ENCODE measurements around the gene DNAH8.

The DNAH8 gene

DNA sequence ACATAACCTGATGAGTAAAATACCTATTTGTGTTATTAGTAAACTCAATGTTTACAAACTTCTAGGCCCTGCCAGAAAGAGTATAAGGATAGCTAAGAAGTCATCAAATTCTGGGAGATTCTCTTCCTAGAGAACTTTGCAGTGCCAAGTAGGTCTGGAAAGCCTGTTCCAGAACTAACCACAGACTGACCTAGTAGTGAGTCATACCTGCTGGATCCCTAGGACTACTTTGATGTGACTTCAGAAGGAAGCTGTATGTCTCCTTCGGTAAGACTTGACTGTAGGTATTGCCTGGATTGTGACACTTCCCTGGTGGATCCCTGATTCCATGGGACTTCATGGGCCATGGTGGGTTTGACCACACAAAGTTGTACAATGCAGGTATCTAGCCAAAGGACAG lies 131.7 kb downstream of the DNAH8 start:
- Histone ChIP-seq H3K27me3 (replicated peaks) (no peaks in the 10 kb centered on the region), H3K4me3 (ENCODE audit: low read depth, low read length) (no peak overlapping the region), H3K36me3 (replicated peaks) (no peaks in the 10 kb centered on the region), H3K27ac (no peak overlapping the region)
- TF ChIP-seq, protein P1, sequence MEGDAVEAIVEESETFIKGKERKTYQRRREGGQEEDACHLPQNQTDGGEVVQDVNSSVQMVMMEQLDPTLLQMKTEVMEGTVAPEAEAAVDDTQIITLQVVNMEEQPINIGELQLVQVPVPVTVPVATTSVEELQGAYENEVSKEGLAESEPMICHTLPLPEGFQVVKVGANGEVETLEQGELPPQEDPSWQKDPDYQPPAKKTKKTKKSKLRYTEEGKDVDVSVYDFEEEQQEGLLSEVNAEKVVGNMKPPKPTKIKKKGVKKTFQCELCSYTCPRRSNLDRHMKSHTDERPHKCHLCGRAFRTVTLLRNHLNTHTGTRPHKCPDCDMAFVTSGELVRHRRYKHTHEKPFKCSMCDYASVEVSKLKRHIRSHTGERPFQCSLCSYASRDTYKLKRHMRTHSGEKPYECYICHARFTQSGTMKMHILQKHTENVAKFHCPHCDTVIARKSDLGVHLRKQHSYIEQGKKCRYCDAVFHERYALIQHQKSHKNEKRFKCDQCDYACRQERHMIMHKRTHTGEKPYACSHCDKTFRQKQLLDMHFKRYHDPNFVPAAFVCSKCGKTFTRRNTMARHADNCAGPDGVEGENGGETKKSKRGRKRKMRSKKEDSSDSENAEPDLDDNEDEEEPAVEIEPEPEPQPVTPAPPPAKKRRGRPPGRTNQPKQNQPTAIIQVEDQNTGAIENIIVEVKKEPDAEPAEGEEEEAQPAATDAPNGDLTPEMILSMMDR (IDR thresholded peaks at IDR 0.05; ENCODE audit: low read depth, low read length, missing control alignments): no peak
- in situ Hi-C loops (cut with HindIII; ENCODE audit: low pct_ligation_motif_present, low sequenced_read_pairs): no loop called here
- peak; percentile 9 for DNase-seq

DNA sequence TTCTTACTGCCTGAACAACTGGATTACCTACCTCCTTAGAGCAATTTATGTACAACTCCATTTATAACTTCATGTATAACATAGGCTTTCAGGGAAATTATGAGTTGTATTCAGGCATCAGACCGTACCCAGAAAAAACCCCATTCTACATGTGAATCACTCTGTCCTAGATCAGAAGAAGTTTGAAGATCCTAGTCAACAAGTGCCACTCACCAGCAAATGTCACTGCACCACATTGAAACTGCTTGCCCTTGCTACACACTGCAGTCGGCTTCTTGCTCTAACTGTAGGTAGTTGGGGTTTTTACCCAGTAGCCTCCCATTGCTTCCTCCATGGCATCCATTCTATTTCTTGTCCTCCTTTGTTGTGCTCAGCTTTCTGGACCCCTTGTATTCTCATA lies 132.4 kb downstream of the DNAH8 start:
- Histone ChIP-seq H3K27ac (no peak overlapping the region), H3K27me3 (replicated peaks) (no peaks in the 10 kb centered on the region), H3K36me3 (replicated peaks) (no peaks in the 10 kb centered on the region), H3K4me3 (ENCODE audit: low read depth, low read length) (no peak overlapping the region)
- TF ChIP-seq, protein P1 (IDR thresholded peaks at IDR 0.05; ENCODE audit: low read depth, low read length, missing control alignments): no peak
- DNase-seq: no peak
- in situ Hi-C loops (cut with HindIII; ENCODE audit: low pct_ligation_motif_present, low sequenced_read_pairs): no loop called here

DNA sequence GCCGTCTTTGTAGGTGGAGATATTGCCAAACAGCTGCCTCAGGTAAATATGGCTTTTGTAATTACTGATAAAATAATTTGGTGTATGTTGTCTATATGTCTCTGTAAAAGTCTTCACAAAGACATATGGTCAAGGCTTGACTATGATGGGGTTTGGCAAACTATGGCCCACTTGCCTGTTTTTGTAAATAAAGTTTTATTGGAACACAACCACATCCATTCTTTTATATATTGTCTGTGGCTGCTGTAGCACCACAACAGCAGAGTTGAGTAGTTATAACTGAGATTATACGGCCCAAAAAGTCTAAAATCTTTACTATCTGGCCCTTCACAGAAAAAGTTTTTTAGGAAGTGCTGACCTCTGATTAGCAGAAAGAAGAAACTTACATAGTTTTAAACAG lies 133.6 kb downstream of the DNAH8 start:
- in situ Hi-C loops (cut with HindIII; ENCODE audit: low pct_ligation_motif_present, low sequenced_read_pairs): no loop called here
- Histone ChIP-seq H3K27me3 (replicated peaks) (no peaks in the 10 kb centered on the region), H3K36me3 (replicated peaks) (no peaks in the 10 kb centered on the region), H3K27ac (no peak overlapping the region), H3K4me3 (ENCODE audit: low read depth, low read length) (no peak overlapping the region)
- TF ChIP-seq, protein P1 (IDR thresholded peaks at IDR 0.05; ENCODE audit: low read depth, low read length, missing control alignments): no peak
- DNase-seq: no peak

DNA sequence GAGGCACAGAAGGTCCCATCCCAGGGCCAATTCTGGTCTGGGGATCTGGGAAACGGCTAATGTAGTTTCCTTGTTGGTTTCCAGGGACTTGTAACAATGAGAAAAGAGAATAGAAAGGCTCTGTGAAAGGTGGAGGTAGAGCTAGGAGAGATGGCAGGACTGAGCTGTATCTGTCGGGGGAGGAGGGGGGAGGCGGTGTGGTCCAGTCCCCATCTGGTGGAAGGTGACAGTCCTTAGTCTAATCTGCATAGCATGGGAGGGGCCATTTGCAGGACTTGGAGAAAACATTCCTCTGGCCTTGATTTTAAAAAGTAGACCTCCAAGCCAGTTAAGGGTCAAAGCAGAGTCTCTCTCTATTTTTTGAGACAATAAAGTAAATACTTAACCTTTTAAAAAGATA lies 137.1 kb downstream of the DNAH8 start:
- in situ Hi-C loops (cut with HindIII; ENCODE audit: low pct_ligation_motif_present, low sequenced_read_pairs): no loop called here

DNA sequence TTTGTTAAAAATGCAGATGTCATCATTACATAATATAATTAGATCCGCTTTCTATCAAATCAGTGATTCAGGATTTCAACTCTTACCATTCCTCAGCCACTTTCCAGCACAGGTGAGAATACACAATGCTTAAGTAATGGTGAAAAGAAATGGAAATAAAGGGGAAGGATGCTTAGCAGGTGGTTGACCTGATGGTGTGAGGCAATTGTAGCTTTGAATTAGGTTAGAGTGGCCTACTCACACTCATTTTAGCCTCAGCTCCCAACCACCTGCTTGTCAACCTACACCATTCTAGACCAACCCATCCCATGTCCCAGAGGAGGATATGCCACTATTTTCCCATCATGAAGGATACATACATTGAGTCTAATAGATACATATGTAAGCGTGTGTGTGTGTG lies 138.1 kb downstream of the DNAH8 start:
- in situ Hi-C loops (cut with HindIII; ENCODE audit: low pct_ligation_motif_present, low sequenced_read_pairs): no loop called here
- no peaks in the 10 kb centered on the region for H3K27me3 ChIP-seq (replicated peaks)
- H3K27ac ChIP-seq: no peak overlapping the region
- no peak overlapping the region for H3K4me3 ChIP-seq (ENCODE audit: low read depth, low read length)
- TF ChIP-seq, protein P1 (IDR thresholded peaks at IDR 0.05; ENCODE audit: low read depth, low read length, missing control alignments): no peak
- DNase-seq: no peak
- H3K36me3 ChIP-seq (replicated peaks): no peaks in the 10 kb centered on the region

More for the DNA sequence above, 137.1 kb downstream of the DNAH8 start:
- TF ChIP-seq, protein P1 (IDR thresholded peaks at IDR 0.05; ENCODE audit: low read depth, low read length, missing control alignments): no peak
- no peaks in the 10 kb centered on the region for H3K36me3 ChIP-seq (replicated peaks)
- DNase-seq: no peak
- no peak overlapping the region for H3K4me3 ChIP-seq (ENCODE audit: low read depth, low read length)
- H3K27ac ChIP-seq: no peak overlapping the region
- no peaks in the 10 kb centered on the region for H3K27me3 ChIP-seq (replicated peaks)

DNA sequence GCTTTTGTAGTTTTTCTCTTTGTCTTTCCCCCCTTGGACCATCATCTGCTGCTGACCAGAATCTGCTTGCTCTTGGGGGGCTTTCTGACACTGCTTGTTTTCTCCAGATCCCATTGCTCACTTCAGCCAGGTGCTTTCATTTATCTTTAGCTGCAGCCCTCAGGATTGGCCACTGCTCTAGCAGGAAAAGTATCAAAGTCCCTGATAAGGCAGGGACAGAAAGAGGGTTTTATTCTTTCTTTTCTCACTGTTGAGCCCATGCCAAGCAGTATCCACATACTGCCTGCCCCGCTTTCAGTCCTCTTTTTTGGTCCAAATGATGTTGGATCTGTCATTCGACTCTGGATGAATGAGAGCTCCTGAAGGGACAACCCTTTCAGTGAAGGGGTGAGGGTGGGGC lies 141.4 kb downstream of the DNAH8 start:
- H3K27me3 ChIP-seq (replicated peaks): no peaks in the 10 kb centered on the region
- in situ Hi-C loops (cut with HindIII; ENCODE audit: low pct_ligation_motif_present, low sequenced_read_pairs): no loop called here
- H3K36me3 ChIP-seq (replicated peaks): no peaks in the 10 kb centered on the region
- H3K27ac ChIP-seq: no peak overlapping the region
- TF ChIP-seq, protein P1 (IDR thresholded peaks at IDR 0.05; ENCODE audit: low read depth, low read length, missing control alignments): no peak
- no peak overlapping the region for H3K4me3 ChIP-seq (ENCODE audit: low read depth, low read length)
- no peak for DNase-seq

Measured in brain microvascular endothelial cell (primary cell).